ENCODE results near the gene LRRC8E. TPM values are rescaled to one million over a fixed set of nuclear protein-coding genes. Genes with fewer than 3 reads are reported as not detected.

LRRC8E gene
- total RNA-seq, 1 donor from 2014 or later: 6.6 TPM

DNA sequence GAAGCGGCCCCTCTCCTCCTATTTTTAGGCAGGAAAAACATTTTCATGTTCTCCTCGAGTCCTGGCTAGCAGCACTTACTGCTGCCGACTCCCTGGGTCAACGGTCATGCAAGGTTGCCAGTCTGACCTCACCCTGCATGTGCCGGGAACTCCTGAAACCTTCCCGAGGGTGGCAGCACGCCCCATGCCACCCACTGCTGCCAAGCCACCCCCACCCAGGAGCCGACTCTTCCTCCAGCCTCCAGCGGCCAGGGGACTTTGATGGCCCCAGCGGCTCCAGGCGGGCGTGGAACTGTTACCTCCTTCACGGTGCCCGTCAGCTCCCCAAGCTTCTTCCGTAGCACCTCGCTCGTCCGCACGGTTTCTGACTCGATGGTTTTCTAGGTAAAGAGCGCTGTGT is 46.5 kb downstream of the LRRC8E start:
- DNase-seq (ENCODE audit: low read depth) (no peak), FAIRE-seq (no peak)
- Histone ChIP-seq H3K36me3 (ENCODE audit: insufficient read depth, low read length) (peaks cover 20% of the 10 kb centered on the region), H4K20me1 (ENCODE audit: insufficient read depth, low read length) (peaks cover 12% of the 10 kb centered on the region), H3K9me3 (ENCODE audit: insufficient read depth, low read depth, low read length) (no peaks in the 10 kb centered on the region), H3K4me3 (ENCODE audit: insufficient read depth, low read depth, low read length) (no peak overlapping the region), H3K4me1 (ENCODE audit: insufficient read depth, low read length) (peaks cover 4% of the 10 kb centered on the region), H3K9ac (ENCODE audit: low read length) (no peak overlapping the region), H3K27ac (ENCODE audit: low read depth, low read length) (no peak overlapping the region), H2AFZ (ENCODE audit: low read depth, low read length) (no peak overlapping the region), H3K27me3 (ENCODE audit: insufficient read depth, low read length) (no peaks in the 10 kb centered on the region), H3K79me2 (ENCODE audit: insufficient read depth, low read length) (no peaks in the 10 kb centered on the region), H3K4me2 (ENCODE audit: low read length) (no peak overlapping the region)
- TF ChIP-seq EZH2 (IDR thresholded peaks at IDR 0.05; ENCODE audit: insufficient read depth, low read length): no peak
- TF ChIP-seq CTCF (IDR thresholded peaks at IDR 0.05; ENCODE audit: insufficient read depth, low read depth, low read length): no peak
- Mint-ChIP-seq H3K36me3 (ENCODE audit: low read depth, unreplicated experiment) (peaks cover 4% of the 10 kb centered on the region), H3K4me1 (ENCODE audit: low read depth, unreplicated experiment) (no peaks in the 10 kb centered on the region), H3K27ac (ENCODE audit: unreplicated experiment) (no peak overlapping the region), H3K4me3 (ENCODE audit: unreplicated experiment) (no peak overlapping the region), H3K9me3 (ENCODE audit: unreplicated experiment) (no peaks in the 10 kb centered on the region), H3K27me3 (ENCODE audit: low read depth, unreplicated experiment) (no peaks in the 10 kb centered on the region)

GRCh38 chr19:7940841-7941240 is 52.5 kb downstream of the LRRC8E start:
- no peaks in the 10 kb centered on the region for H3K27me3 Mint-ChIP-seq (ENCODE audit: low read depth, unreplicated experiment)
- H3K36me3 Mint-ChIP-seq (ENCODE audit: low read depth, unreplicated experiment): peaks cover 7% of the 10 kb centered on the region
- Histone ChIP-seq H3K4me1 (ENCODE audit: insufficient read depth, low read length) (peaks cover 13% of the 10 kb centered on the region), H4K20me1 (ENCODE audit: insufficient read depth, low read length) (peaks cover 20% of the 10 kb centered on the region), H3K4me2 (ENCODE audit: low read length) (no peak overlapping the region), H3K4me3 (ENCODE audit: insufficient read depth, low read depth, low read length) (no peak overlapping the region), H3K79me2 (ENCODE audit: insufficient read depth, low read length) (peaks cover 32% of the 10 kb centered on the region), H3K27me3 (ENCODE audit: insufficient read depth, low read length) (no peaks in the 10 kb centered on the region), H3K9ac (ENCODE audit: low read length) (no peak overlapping the region), H3K9me3 (ENCODE audit: insufficient read depth, low read depth, low read length) (no peaks in the 10 kb centered on the region), H3K36me3 (ENCODE audit: insufficient read depth, low read length) (peaks cover 20% of the 10 kb centered on the region), H2AFZ (ENCODE audit: low read depth, low read length) (no peak overlapping the region), H3K27ac (ENCODE audit: low read depth, low read length) (no peak overlapping the region)
- FAIRE-seq: no peak
- no peaks in the 10 kb centered on the region for H3K9me3 Mint-ChIP-seq (ENCODE audit: unreplicated experiment)
- peaks cover 5% of the 10 kb centered on the region for H3K4me1 Mint-ChIP-seq (ENCODE audit: low read depth, unreplicated experiment)
- TF ChIP-seq EZH2 (IDR thresholded peaks at IDR 0.05; ENCODE audit: insufficient read depth, low read length): no peak
- no peak for TF ChIP-seq CTCF (IDR thresholded peaks at IDR 0.05; ENCODE audit: insufficient read depth, low read depth, low read length)
- no peak overlapping the region for H3K4me3 Mint-ChIP-seq (ENCODE audit: unreplicated experiment)
- H3K27ac Mint-ChIP-seq (ENCODE audit: unreplicated experiment): no peak overlapping the region
- no peak for DNase-seq (ENCODE audit: low read depth)

GRCh38 chr19:7941895-7942596 is 53.7 kb downstream of the LRRC8E start:
- no peak overlapping the region for H3K27ac Mint-ChIP-seq (ENCODE audit: unreplicated experiment)
- TF ChIP-seq CTCF (IDR thresholded peaks at IDR 0.05; ENCODE audit: insufficient read depth, low read depth, low read length) (no peak), EZH2 (IDR thresholded peaks at IDR 0.05; ENCODE audit: insufficient read depth, low read length) (no peak)
- DNase-seq (ENCODE audit: low read depth) (no peak), FAIRE-seq (no peak)
- H3K36me3 Mint-ChIP-seq (ENCODE audit: low read depth, unreplicated experiment): peaks cover 7% of the 10 kb centered on the region
- no peaks in the 10 kb centered on the region for H3K9me3 Mint-ChIP-seq (ENCODE audit: unreplicated experiment)
- Histone ChIP-seq H3K4me3 (ENCODE audit: insufficient read depth, low read depth, low read length) (no peak overlapping the region), H3K36me3 (ENCODE audit: insufficient read depth, low read length) (peaks cover 18% of the 10 kb centered on the region), H3K27ac (ENCODE audit: low read depth, low read length) (no peak overlapping the region), H3K27me3 (ENCODE audit: insufficient read depth, low read length) (no peaks in the 10 kb centered on the region), H4K20me1 (ENCODE audit: insufficient read depth, low read length) (peaks cover 17% of the 10 kb centered on the region), H3K9ac (ENCODE audit: low read length) (peak overlapping the region; percentile 96), H3K79me2 (ENCODE audit: insufficient read depth, low read length) (peaks cover 32% of the 10 kb centered on the region), H2AFZ (ENCODE audit: low read depth, low read length) (no peak overlapping the region), H3K4me2 (ENCODE audit: low read length) (peak overlapping the region; percentile 98), H3K4me1 (ENCODE audit: insufficient read depth, low read length) (peaks cover 13% of the 10 kb centered on the region), H3K9me3 (ENCODE audit: insufficient read depth, low read depth, low read length) (no peaks in the 10 kb centered on the region)
- no peaks in the 10 kb centered on the region for H3K27me3 Mint-ChIP-seq (ENCODE audit: low read depth, unreplicated experiment)
- peaks cover 5% of the 10 kb centered on the region for H3K4me1 Mint-ChIP-seq (ENCODE audit: low read depth, unreplicated experiment)
- peak overlapping the region; percentile 95 for H3K4me3 Mint-ChIP-seq (ENCODE audit: unreplicated experiment)

All from astrocyte (in vitro differentiated cells and primary cell).